Kidney epithelial cell (primary cell): ENCODE results near the gene FMN1. TPM values are rescaled to one million over a fixed set of nuclear protein-coding genes. Genes with fewer than 3 reads are reported as not detected.

Source experiments
- DNase-seq: peaks from one replicate; pipeline ENCODE4 v3.0.0-alpha.2; 2010; ENCODE audit warnings: low read depth
- H3K27me3 ChIP-seq: 2 replicates; pipeline ENCODE4 v1.6.0; 2011; ENCODE audit warnings: low read length; ENCODE audit not compliant: control insufficient read depth, insufficient read depth
- H3K36me3 ChIP-seq: 2 replicates; pipeline ENCODE4 v1.5.1; 2011; ENCODE audit warnings: low read length; ENCODE audit not compliant: control insufficient read depth, insufficient read depth
- H3K4me3 ChIP-seq: 2 replicates; pipeline ENCODE4 v1.5.1; 2011; ENCODE audit warnings: low read depth, mild to moderate bottlenecking, control low read depth, low read length
- CTCF ChIP-seq: IDR thresholded peaks from 2 replicates; pipeline ENCODE4 v1.5.1; 2011; ENCODE audit warnings: mild to moderate bottlenecking, moderate library complexity, low read length, control low read depth, inconsistent platforms; ENCODE audit not compliant: insufficient read depth, poor library complexity, severe bottlenecking
- total RNA-seq: library from RNA; depleted of rRNA; stranded (reverse); fragments of >200 nt; gene quantifications from 2 replicates; pipeline ENCODE4 v1.2.3, GENCODE V29; 2015

FMN1 gene
- total RNA-seq, 1 donor from 2014 or later, result 4.5 TPM

- no peak for DNase-seq
Measured at GRCh38 chr15:32878342-32878741, 316.2 kb downstream of the FMN1 start.

GRCh38 chr15:32877252-32878019, 317.1 kb downstream of the FMN1 start:
- DNase-seq, result no peak
- Histone ChIP-seq H3K27me3 (no peaks in the 10 kb centered on the region), H3K4me3 (no peak overlapping the region), H3K36me3 (no peaks in the 10 kb centered on the region)
- TF ChIP-seq CTCF, result no peak

More at GRCh38 chr15:32878342-32878741, 316.2 kb downstream of the FMN1 start:
- Histone ChIP-seq H3K4me3 (no peak overlapping the region), H3K27me3 (no peaks in the 10 kb centered on the region), H3K36me3 (no peaks in the 10 kb centered on the region)
- no peak for TF ChIP-seq CTCF

GRCh38 chr15:32873284-32874114, 321.0 kb downstream of the FMN1 start:
- no peak overlapping the region for H3K4me3 ChIP-seq
- no peak for DNase-seq
- TF ChIP-seq CTCF, result no peak
- no peaks in the 10 kb centered on the region for H3K36me3 ChIP-seq
- no peaks in the 10 kb centered on the region for H3K27me3 ChIP-seq

GRCh38 chr15:32872621-32873283, 321.8 kb downstream of the FMN1 start:
- H3K36me3 ChIP-seq, result no peaks in the 10 kb centered on the region
- TF ChIP-seq CTCF, result no peak
- no peak overlapping the region for H3K4me3 ChIP-seq
- no peaks in the 10 kb centered on the region for H3K27me3 ChIP-seq
- DNase-seq, result no peak

GRCh38 chr15:32871883-32872282, 322.6 kb downstream of the FMN1 start:
- Histone ChIP-seq H3K4me3 (no peak overlapping the region), H3K27me3 (no peaks in the 10 kb centered on the region), H3K36me3 (no peaks in the 10 kb centered on the region)
- DNase-seq, result no peak
- TF ChIP-seq CTCF, result no peak
